Rectal smooth muscle tissue (tissue), 1 donor: ENCODE results near the gene PUSL1.

ENCODE experiments used
- H3K27ac ChIP-seq: one replicate; pipeline ENCODE4 v1.7.0; 2013; ENCODE audit warnings: low read depth, low read length, inconsistent platforms
- H3K27me3 ChIP-seq: one replicate; pipeline ENCODE4 v1.7.0; 2013; ENCODE audit warnings: low read length; ENCODE audit not compliant: control insufficient read depth, insufficient read depth
- H3K36me3 ChIP-seq: one replicate; pipeline ENCODE4 v1.7.0; 2013; ENCODE audit warnings: low read length; ENCODE audit not compliant: control insufficient read depth, insufficient read depth
- H3K4me1 ChIP-seq: one replicate; pipeline ENCODE4 v1.7.0; 2013; ENCODE audit warnings: low read length; ENCODE audit not compliant: control insufficient read depth, insufficient read depth
- H3K4me3 ChIP-seq: one replicate; pipeline ENCODE4 v1.7.0; 2013; ENCODE audit warnings: low read length
- H3K9ac ChIP-seq: one replicate; pipeline ENCODE4 v1.7.0; 2013; ENCODE audit warnings: low read length

The PUSL1 gene

GRCh38 chr1:1282998-1283397 is 25.4 kb upstream of the PUSL1 start:
- H3K27ac ChIP-seq = no peak overlapping the region
- peaks cover 16% of the 10 kb centered on the region for H3K27me3 ChIP-seq
- H3K36me3 ChIP-seq = no peaks in the 10 kb centered on the region
- no peak overlapping the region for H3K4me3 ChIP-seq
- no peak overlapping the region for H3K9ac ChIP-seq
- no peaks in the 10 kb centered on the region for H3K4me1 ChIP-seq

- H3K36me3 ChIP-seq = no peaks in the 10 kb centered on the region
- no peak overlapping the region for H3K9ac ChIP-seq
- no peaks in the 10 kb centered on the region for H3K4me1 ChIP-seq
- H3K4me3 ChIP-seq = no peak overlapping the region
- no peak overlapping the region for H3K27ac ChIP-seq
- H3K27me3 ChIP-seq = peaks cover 16% of the 10 kb centered on the region
Measured at GRCh38 chr1:1283821-1284220, 24.6 kb upstream of the PUSL1 start.

- H3K36me3 ChIP-seq = no peaks in the 10 kb centered on the region
- no peak overlapping the region for H3K27ac ChIP-seq
- peaks cover 16% of the 10 kb centered on the region for H3K27me3 ChIP-seq
- H3K9ac ChIP-seq = no peak overlapping the region
- H3K4me1 ChIP-seq = no peaks in the 10 kb centered on the region
- H3K4me3 ChIP-seq = no peak overlapping the region
Measured at GRCh38 chr1:1284221-1285101, 23.9 kb upstream of the PUSL1 start.

GRCh38 chr1:1285102-1285571 is 23.3 kb upstream of the PUSL1 start:
- no peak overlapping the region for H3K4me3 ChIP-seq
- H3K36me3 ChIP-seq = no peaks in the 10 kb centered on the region
- no peak overlapping the region for H3K27ac ChIP-seq
- no peaks in the 10 kb centered on the region for H3K4me1 ChIP-seq
- H3K9ac ChIP-seq = no peak overlapping the region
- H3K27me3 ChIP-seq = peaks cover 16% of the 10 kb centered on the region

GRCh38 chr1:1285611-1286311 is 22.6 kb upstream of the PUSL1 start:
- H3K9ac ChIP-seq = no peak overlapping the region
- no peaks in the 10 kb centered on the region for H3K36me3 ChIP-seq

GRCh38 chr1:1286313-1287261 is 21.8 kb upstream of the PUSL1 start:
- Histone ChIP-seq H3K4me3 (no peak overlapping the region), H3K27ac (no peak overlapping the region), H3K4me1 (no peaks in the 10 kb centered on the region), H3K27me3 (peaks cover 16% of the 10 kb centered on the region), H3K36me3 (no peaks in the 10 kb centered on the region), H3K9ac (no peak overlapping the region)

More at GRCh38 chr1:1285611-1286311, 22.6 kb upstream of the PUSL1 start:
- no peak overlapping the region for H3K27ac ChIP-seq
- peaks cover 16% of the 10 kb centered on the region for H3K27me3 ChIP-seq
- H3K4me3 ChIP-seq = no peak overlapping the region
- no peaks in the 10 kb centered on the region for H3K4me1 ChIP-seq

GRCh38 chr1:1287288-1288110 is 20.9 kb upstream of the PUSL1 start:
- H3K27me3 ChIP-seq = peaks cover 16% of the 10 kb centered on the region
- no peaks in the 10 kb centered on the region for H3K4me1 ChIP-seq
- no peak overlapping the region for H3K27ac ChIP-seq
- no peak overlapping the region for H3K9ac ChIP-seq
- no peak overlapping the region for H3K4me3 ChIP-seq
- H3K36me3 ChIP-seq = no peaks in the 10 kb centered on the region

GRCh38 chr1:1290238-1290731 is 18.1 kb upstream of the PUSL1 start:
- H3K9ac ChIP-seq = no peak overlapping the region
- peaks cover 10% of the 10 kb centered on the region for H3K27me3 ChIP-seq
- no peak overlapping the region for H3K27ac ChIP-seq
- no peak overlapping the region for H3K4me3 ChIP-seq
- no peaks in the 10 kb centered on the region for H3K4me1 ChIP-seq
- H3K36me3 ChIP-seq = no peaks in the 10 kb centered on the region

GRCh38 chr1:1291023-1291528 is 17.3 kb upstream of the PUSL1 start:
- Histone ChIP-seq H3K4me3 (no peak overlapping the region), H3K27ac (no peak overlapping the region), H3K27me3 (peaks cover 3% of the 10 kb centered on the region), H3K9ac (no peak overlapping the region), H3K4me1 (no peaks in the 10 kb centered on the region), H3K36me3 (no peaks in the 10 kb centered on the region)

GRCh38 chr1:1291548-1292441 is 16.6 kb upstream of the PUSL1 start:
- Histone ChIP-seq H3K27me3 (peaks cover 3% of the 10 kb centered on the region), H3K27ac (no peak overlapping the region), H3K9ac (no peak overlapping the region), H3K4me3 (no peak overlapping the region), H3K4me1 (no peaks in the 10 kb centered on the region), H3K36me3 (no peaks in the 10 kb centered on the region)
